CD4-positive, alpha-beta T cell (primary cell): ENCODE results near the gene KRTAP19-5. TPM values are rescaled to one million over a fixed set of nuclear protein-coding genes. Genes with fewer than 3 reads are reported as not detected.

Experiments
- ATAC-seq: fragments of 200-7000 bp; cut with Tn5 transposase; one replicate; pipeline ENCODE4 v1.10.0; 2022; ENCODE audit warnings: mild to moderate bottlenecking; ENCODE audit not compliant: poor library complexity
- CTCF ChIA-PET: fragments of 350-600 bp; sonication (Branson Sonifier 250); formaldehyde crosslinking; loops from one replicate; lab custom pipeline; 2021; ENCODE audit warnings: antibody characterized with exemption, inconsistent platforms; lab: Charles Lee
- POLR2A ChIA-PET: fragments of 350-600 bp; sonication (Branson Sonifier 250); formaldehyde crosslinking; loops from one replicate; lab custom pipeline; 2021; ENCODE audit warnings: antibody characterized with exemption, inconsistent platforms; lab: Charles Lee
- DNase-seq, 14 experiments: peaks; one replicate each; pipeline ENCODE4 v3.0.0-alpha.2; 2013 to 2020; ENCODE audit warnings: mixed read lengths in 2 of 14
- H3K27ac ChIP-seq, 2 donors: one replicate each; pipeline versions ENCODE4 v1.5.1 to v1.7.0; 2013; ENCODE audit warnings: low read length in 2 of 2, low read depth in 1 of 2, mild to moderate bottlenecking in 1 of 2
- H3K27me3 ChIP-seq, 2 experiments: 1 replicate in 1 of 2; 2 replicates in 1 of 2; pipeline versions ENCODE4 v1.6.1 to v1.7.0; 2013; ENCODE audit warnings: low read length in 2 of 2, control low read depth in 1 of 2, mild to moderate bottlenecking in 1 of 2, moderate library complexity in 1 of 2; ENCODE audit not compliant: insufficient read depth in 2 of 2, control insufficient read depth in 1 of 2
- H3K36me3 ChIP-seq: one replicate; pipeline ENCODE4 v1.6.1; 2013; ENCODE audit warnings: low read length, control low read depth; ENCODE audit not compliant: insufficient read depth
- H3K4me1 ChIP-seq: one replicate; pipeline ENCODE4 v1.6.1; 2013; ENCODE audit warnings: low read length, control low read depth; ENCODE audit not compliant: insufficient read depth
- H3K4me3 ChIP-seq: one replicate; pipeline ENCODE4 v1.5.1; 2013; ENCODE audit warnings: mild to moderate bottlenecking, low read length, moderate library complexity
- H3K9me3 ChIP-seq, 2 experiments: 1 replicate in 1 of 2; 2 replicates in 1 of 2; pipeline versions ENCODE4 v1.6.1 to v1.7.0; 2013; ENCODE audit warnings: low read length in 2 of 2, mild to moderate bottlenecking in 2 of 2, control low read depth in 1 of 2, moderate library complexity in 1 of 2; ENCODE audit not compliant: control insufficient read depth in 1 of 2, insufficient read depth in 1 of 2
- H3K27ac Mint-ChIP-seq: one replicate; pipeline ENCODE4 v1.8.0; 2020; ENCODE audit warnings: mixed read lengths
- H3K27me3 Mint-ChIP-seq: one replicate; pipeline ENCODE4 v1.8.0; 2021; ENCODE audit warnings: mixed read lengths
- H3K36me3 Mint-ChIP-seq: one replicate; pipeline ENCODE4 v1.8.0; 2021; ENCODE audit warnings: low read depth, mixed read lengths
- H3K4me1 Mint-ChIP-seq: one replicate; pipeline ENCODE4 v1.8.0; 2021; ENCODE audit warnings: low read depth, mixed read lengths
- H3K4me3 Mint-ChIP-seq: one replicate; pipeline ENCODE4 v1.8.0; 2020; ENCODE audit warnings: mild to moderate bottlenecking, mixed read lengths
- H3K9me3 Mint-ChIP-seq: one replicate; pipeline ENCODE4 v1.8.0; 2020; ENCODE audit warnings: mixed read lengths
- CTCF ChIP-seq: fragments of 200-600 bp; IDR thresholded peaks from one replicate; pipeline ENCODE4 v1.8.0; 2022; ENCODE audit warnings: antibody characterized with exemption, mild to moderate bottlenecking
- intact Hi-C, 2 experiments: fragments of 100-400 bp; cut with DNase I in 1 of 2; cut with micrococcal nuclease in 1 of 2; formaldehyde crosslinking; loops; one replicate each; pipeline versions ENCODE4 v1.15.1 to v1.9.0; 2023 to 2025; cut with DNase I, micrococcal nuclease
- total RNA-seq, 174 experiments: library from RNA in 2 of 174; stranded (reverse) in 2 of 174; gene quantifications; one replicate each; pipeline ENCODE4 v1.2.3 and lab custom pipeline; 2021 to 2026

The KRTAP19-5 gene
- total RNA-seq, 2 experiments from 2014 or later: not detected

DNA sequence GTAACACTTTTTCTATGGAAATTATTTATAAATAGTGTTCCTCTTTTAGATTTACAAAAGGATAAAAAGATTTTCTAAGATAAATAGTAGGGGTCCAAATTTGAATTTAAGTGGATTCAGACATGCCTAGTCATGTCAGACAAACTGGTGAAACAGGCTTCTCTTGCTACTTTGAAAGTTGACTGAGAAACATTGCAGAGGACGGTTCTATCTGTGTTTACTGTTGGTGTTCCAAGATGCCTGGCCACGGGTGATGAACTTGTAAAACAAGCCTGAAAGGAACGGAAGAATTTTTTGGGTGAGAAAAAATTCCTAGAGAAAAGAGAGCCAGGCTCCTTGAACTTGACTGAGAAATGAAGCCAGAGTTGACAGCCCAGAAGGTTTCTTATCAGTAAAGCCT lies 23.9 kb downstream of the KRTAP19-5 start:
- Histone ChIP-seq H3K9me3 (no peaks in the 10 kb centered on the region), H3K4me1 (no peaks in the 10 kb centered on the region), H3K27ac (no peak overlapping the region), H3K27me3 (no peaks in the 10 kb centered on the region), H3K4me3 (no peak overlapping the region), H3K36me3 (no peaks in the 10 kb centered on the region)
- ChIA-PET CTCF (no interaction called here), POLR2A (no interaction called here)
- no peak for TF ChIP-seq CTCF
- DNase-seq: no peak
- Mint-ChIP-seq H3K9me3 (no peaks in the 10 kb centered on the region), H3K4me1 (no peaks in the 10 kb centered on the region), H3K4me3 (no peak overlapping the region), H3K27ac (no peak overlapping the region), H3K36me3 (no peaks in the 10 kb centered on the region), H3K27me3 (peaks cover 6% of the 10 kb centered on the region)
- intact Hi-C loops: no loop called here
- ATAC-seq: no peak

GRCh38 chr21:30468900-30469714 lies 32.8 kb downstream of the KRTAP19-5 start:
- H3K4me3 ChIP-seq: no peak overlapping the region
- H3K36me3 Mint-ChIP-seq: no peaks in the 10 kb centered on the region
- H3K27me3 Mint-ChIP-seq: peaks cover 5% of the 10 kb centered on the region
- no peak for DNase-seq
- no peaks in the 10 kb centered on the region for H3K27me3 ChIP-seq
- no peaks in the 10 kb centered on the region for H3K4me1 ChIP-seq
- H3K9me3 ChIP-seq: no peaks in the 10 kb centered on the region
- H3K4me1 Mint-ChIP-seq: no peaks in the 10 kb centered on the region
- H3K27ac ChIP-seq: no peak overlapping the region
- ChIA-PET POLR2A (no interaction called here), CTCF (no interaction called here)
- H3K9me3 Mint-ChIP-seq: no peaks in the 10 kb centered on the region
- no peak overlapping the region for H3K4me3 Mint-ChIP-seq
- no peaks in the 10 kb centered on the region for H3K36me3 ChIP-seq
- no peak for TF ChIP-seq CTCF
- intact Hi-C loops: no loop called here
- no peak overlapping the region for H3K27ac Mint-ChIP-seq
- ATAC-seq: no peak

DNA sequence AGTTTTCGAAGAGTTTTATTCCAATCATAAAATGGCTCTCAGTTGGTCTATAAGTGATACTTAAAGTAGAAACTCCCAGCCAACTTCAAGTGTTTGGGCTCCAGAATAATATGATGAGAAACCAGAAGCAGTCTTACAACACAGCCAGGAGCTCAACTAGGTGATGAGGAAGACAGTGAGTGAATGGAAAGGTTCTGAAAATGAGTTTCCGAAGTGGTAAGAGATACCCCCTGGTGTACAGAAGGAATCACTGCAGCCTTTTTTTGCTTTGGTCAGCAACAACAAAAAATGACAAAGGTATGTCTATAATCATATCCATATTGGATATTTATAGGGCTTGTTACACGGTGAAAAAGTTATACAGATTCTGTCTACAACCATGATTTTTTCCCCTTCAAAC lies 38.2 kb downstream of the KRTAP19-5 start:
- TF ChIP-seq CTCF: no peak
- POLR2A ChIA-PET: no interaction called here
- Histone ChIP-seq H3K27ac (no peak overlapping the region), H3K9me3 (peaks cover 0 to 4% of the 10 kb centered on the region in 2 experiments), H3K36me3 (no peaks in the 10 kb centered on the region), H3K4me3 (no peak overlapping the region), H3K4me1 (no peaks in the 10 kb centered on the region), H3K27me3 (no peaks in the 10 kb centered on the region)
- H3K27ac Mint-ChIP-seq: no peak overlapping the region
- peaks cover 5% of the 10 kb centered on the region for H3K27me3 Mint-ChIP-seq
- DNase-seq: no peak
- no peak for ATAC-seq
- H3K4me1 Mint-ChIP-seq: no peaks in the 10 kb centered on the region
- CTCF ChIA-PET: no interaction called here
- no peaks in the 10 kb centered on the region for H3K36me3 Mint-ChIP-seq
- intact Hi-C loops: no loop called here
- no peak overlapping the region for H3K4me3 Mint-ChIP-seq
- no peaks in the 10 kb centered on the region for H3K9me3 Mint-ChIP-seq

Other genes with a start within 250 kb of the KRTAP19-5 start
- gene KRTAP24-1, start 219.2 kb downstream of the KRTAP19-5 start, total RNA-seq: not detected
- not detected for gene KRTAP25-1, start 212.6 kb downstream of the KRTAP19-5 start, total RNA-seq
- gene KRTAP26-1, start 181.8 kb downstream of the KRTAP19-5 start, total RNA-seq: not detected
- gene KRTAP27-1, start 164.4 kb downstream of the KRTAP19-5 start, total RNA-seq: not detected
- gene KRTAP23-1, start 153.5 kb downstream of the KRTAP19-5 start, total RNA-seq: not detected
- gene KRTAP13-2, start 129.9 kb downstream of the KRTAP19-5 start, total RNA-seq: not detected
- not detected for gene KRTAP13-1, start 106.1 kb downstream of the KRTAP19-5 start, total RNA-seq
- not detected for gene KRTAP13-3, start 76.2 kb downstream of the KRTAP19-5 start, total RNA-seq
- not detected for gene KRTAP13-4, start 71.9 kb downstream of the KRTAP19-5 start, total RNA-seq
- gene KRTAP15-1, start 61.9 kb downstream of the KRTAP19-5 start, total RNA-seq: not detected
- not detected for gene KRTAP19-1, start 21.8 kb downstream of the KRTAP19-5 start, total RNA-seq
- not detected for gene KRTAP19-2, start 14.7 kb downstream of the KRTAP19-5 start, total RNA-seq
- not detected for gene KRTAP19-3, start 10.1 kb downstream of the KRTAP19-5 start, total RNA-seq
- gene KRTAP19-4, start 5.0 kb downstream of the KRTAP19-5 start, total RNA-seq: not detected
- gene KRTAP19-6, start 39.7 kb upstream of the KRTAP19-5 start, total RNA-seq: not detected
- gene KRTAP19-7, start 59.2 kb upstream of the KRTAP19-5 start, total RNA-seq: not detected
- gene KRTAP22-2, start 88.3 kb upstream of the KRTAP19-5 start, total RNA-seq: not detected
- not detected for gene KRTAP6-3, start 90.3 kb upstream of the KRTAP19-5 start, total RNA-seq
- gene KRTAP6-2, start 96.8 kb upstream of the KRTAP19-5 start, total RNA-seq: not detected
- gene KRTAP22-1, start 98.9 kb upstream of the KRTAP19-5 start, total RNA-seq: not detected
- gene KRTAP6-1, start 111.8 kb upstream of the KRTAP19-5 start, total RNA-seq: not detected
- gene KRTAP20-1, start 114.3 kb upstream of the KRTAP19-5 start, total RNA-seq: not detected
- not detected for gene KRTAP20-4, start 118.5 kb upstream of the KRTAP19-5 start, total RNA-seq
- gene KRTAP20-2, start 133.1 kb upstream of the KRTAP19-5 start, total RNA-seq: not detected
- not detected for gene KRTAP20-3, start 140.7 kb upstream of the KRTAP19-5 start, total RNA-seq
- not detected for gene KRTAP21-3, start 216.6 kb upstream of the KRTAP19-5 start, total RNA-seq
- not detected for gene KRTAP21-2, start 245.1 kb upstream of the KRTAP19-5 start, total RNA-seq